HG03457 (cell line): ENCODE data around the gene ABO.
"Not testable (repeated sequence)": the region's sequence is repeated elsewhere in the genome, so short reads cannot be mapped to it uniquely, and the experiment has no call there.

Experiments
- ATAC-seq: cut with Tn5 transposase; IDR thresholded peaks from one replicate; pipeline ENCODE4 v1.9.1; 2021; ENCODE audit warnings: moderate number of reproducible peaks; ENCODE audit not compliant: unreplicated experiment

Gene ABO

GRCh38 chr9:133246991-133247390 lies 28.0 kb downstream of the ABO start:
- ATAC-seq, result no peak

- no peak for ATAC-seq
Measured at GRCh38 chr9:133246562-133246961, 28.4 kb downstream of the ABO start.

GRCh38 chr9:133242991-133243390 lies 32.0 kb downstream of the ABO start:
- no peak for ATAC-seq

GRCh38 chr9:133242241-133242640 lies 32.8 kb downstream of the ABO start:
- no peak for ATAC-seq

GRCh38 chr9:133239533-133240090 lies 35.4 kb downstream of the ABO start:
- ATAC-seq, result no peak

- ATAC-seq, result no peak
Measured at GRCh38 chr9:133238851-133239532, 36.0 kb downstream of the ABO start.

- ATAC-seq, result no peak
Measured at GRCh38 chr9:133238272-133238850, 36.6 kb downstream of the ABO start.

GRCh38 chr9:133237035-133237731 lies 37.8 kb downstream of the ABO start:
- no peak for ATAC-seq

GRCh38 chr9:133236291-133237034 lies 38.5 kb downstream of the ABO start:
- ATAC-seq, result not testable (repeated sequence)

- no peak for ATAC-seq
Measured at GRCh38 chr9:133235549-133236222, 39.3 kb downstream of the ABO start.

- no peak for ATAC-seq
Measured at GRCh38 chr9:133234577-133235322, 40.3 kb downstream of the ABO start.

GRCh38 chr9:133233681-133234432 lies 41.1 kb downstream of the ABO start:
- ATAC-seq, result no peak

GRCh38 chr9:133231934-133232568 lies 43.0 kb downstream of the ABO start:
- ATAC-seq, result not testable (repeated sequence)

GRCh38 chr9:133230514-133230913 lies 44.5 kb downstream of the ABO start:
- not testable (repeated sequence) for ATAC-seq

- ATAC-seq, result no peak
Measured at GRCh38 chr9:133230093-133230492, 44.9 kb downstream of the ABO start.

GRCh38 chr9:133228474-133229193 lies 46.4 kb downstream of the ABO start:
- ATAC-seq, result not testable (repeated sequence)

- ATAC-seq, result not testable (repeated sequence)
Measured at GRCh38 chr9:133227996-133228395, 47.0 kb downstream of the ABO start.

- ATAC-seq, result no peak
Measured at GRCh38 chr9:133227242-133227860, 47.6 kb downstream of the ABO start.
